NCI-H748 treated with DMSO at 0.1 percent for 48 hours (cell line): Measurements from ENCODE around the gene SHKBP1.

ENCODE experiments used
- DNase-seq: peaks from one replicate; lab custom pipeline; 2025; lab: John Stamatoyannopoulos, UW

SHKBP1 gene

DNA sequence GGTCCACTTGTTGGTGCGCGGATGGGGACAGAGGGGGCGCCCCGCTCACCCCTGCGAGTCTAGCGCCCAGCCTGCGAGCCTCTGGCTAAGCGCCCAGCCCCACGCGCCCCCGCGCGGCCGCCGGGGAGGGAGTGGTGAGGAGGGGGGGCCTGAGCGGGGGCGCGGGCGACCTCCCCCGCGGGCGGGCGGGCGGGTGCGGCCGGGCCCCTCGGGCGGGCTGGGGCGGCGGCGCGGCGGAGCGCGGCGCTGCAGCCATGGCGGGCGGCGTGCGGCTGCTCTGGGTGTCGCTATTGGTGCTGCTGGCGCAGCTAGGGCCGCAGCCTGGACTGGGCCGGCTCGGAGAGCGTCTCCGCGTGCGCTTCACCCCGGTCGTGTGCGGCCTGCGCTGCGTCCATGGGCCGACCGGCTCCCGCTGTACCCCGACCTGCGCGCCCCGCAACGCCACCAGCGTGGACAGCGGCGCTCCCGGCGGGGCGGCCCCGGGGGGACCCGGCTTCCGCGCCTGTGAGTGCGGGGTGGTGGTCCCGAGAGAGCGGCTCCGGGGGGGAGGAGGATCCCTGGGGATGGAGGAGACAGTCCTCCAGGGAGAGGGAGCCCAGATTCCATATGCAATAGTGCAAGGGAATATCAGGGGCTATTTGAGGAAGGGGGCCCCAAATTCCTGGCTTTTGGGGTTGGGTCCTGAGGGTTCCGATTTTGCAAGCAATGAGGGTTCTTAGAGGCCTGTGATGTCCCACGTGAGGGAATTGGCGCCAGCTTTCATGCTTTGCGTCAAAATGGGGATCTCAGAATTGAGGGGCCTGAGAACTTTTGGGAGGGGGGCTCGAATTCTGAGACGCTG is 24.7 kb downstream of the SHKBP1 start, which contains the start of gene LTBP4:
Gene LTBP4, plus strand, starts transcription at position 236 of the 841 bp plus-strand sequence. Its CDS starts 19 bp downstream, at position 255.
- peak; percentile 20 for DNase-seq

GRCh38 chr19:40603071-40603388 is 26.4 kb downstream of the SHKBP1 start:
- no peak for DNase-seq

DNA sequence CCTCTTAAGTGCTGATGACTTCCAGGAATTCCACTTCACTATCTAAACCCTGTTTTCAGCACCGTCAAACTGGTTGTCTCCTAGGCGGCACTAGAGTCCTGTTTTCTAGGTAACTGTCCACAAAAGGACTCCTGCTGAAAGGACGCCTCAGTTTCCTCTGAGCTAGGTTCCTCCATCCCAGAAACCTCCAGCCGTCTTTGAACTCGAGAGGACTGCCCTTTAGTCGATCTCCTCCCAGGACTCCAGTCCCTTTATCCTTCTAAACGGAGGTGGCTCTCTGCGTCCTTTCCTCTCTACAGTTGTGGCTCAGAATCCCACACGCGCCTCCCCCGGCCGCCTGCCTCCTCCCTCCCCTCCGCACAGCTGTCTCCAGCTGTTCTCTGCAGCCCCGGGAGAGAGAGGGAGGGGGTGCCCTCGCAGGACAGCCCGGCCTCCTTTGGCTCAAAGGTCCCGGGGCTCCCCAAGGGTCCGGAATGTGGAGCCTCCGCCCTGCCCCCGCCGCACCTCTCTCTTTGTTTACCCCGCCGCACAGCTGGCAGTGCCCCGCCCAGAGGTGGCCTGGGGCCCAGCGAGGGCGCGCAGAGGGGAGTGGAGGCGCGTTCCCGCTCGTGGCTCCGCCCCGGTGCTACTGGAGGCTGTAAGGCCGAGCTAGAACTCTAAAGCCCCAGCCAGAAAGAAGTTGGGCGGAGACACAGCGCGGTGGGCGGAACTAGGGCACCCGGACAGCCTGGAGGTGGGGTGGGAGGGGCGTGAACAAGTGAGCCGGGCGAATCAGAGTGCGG is 26.9 kb downstream of the SHKBP1 start:
- peak; percentile 99 for DNase-seq

DNA sequence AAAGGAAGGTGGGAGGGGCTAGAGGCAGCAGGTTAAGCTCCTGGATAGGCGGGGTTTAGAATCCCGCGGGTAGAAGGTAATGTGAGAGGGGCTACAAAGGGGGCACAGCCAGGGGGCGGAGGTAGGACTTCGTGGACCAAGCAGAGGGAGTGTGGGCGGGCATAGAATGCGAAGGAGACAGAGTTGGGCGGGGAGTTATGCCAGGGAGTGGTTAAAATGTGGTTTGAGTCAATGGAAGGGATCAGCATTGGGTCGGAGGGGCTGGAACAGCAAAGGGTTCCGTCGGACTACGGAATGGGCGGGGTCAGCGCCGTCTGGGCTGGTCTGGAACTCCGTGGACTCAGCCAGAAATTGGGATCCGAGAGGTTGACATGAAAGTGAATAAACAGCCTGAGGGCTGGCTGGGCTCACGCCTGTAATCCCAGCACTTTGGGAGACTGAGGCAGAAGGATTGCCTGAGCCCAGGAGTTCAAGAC is 27.5 kb downstream of the SHKBP1 start:
- no peak for DNase-seq

DNA sequence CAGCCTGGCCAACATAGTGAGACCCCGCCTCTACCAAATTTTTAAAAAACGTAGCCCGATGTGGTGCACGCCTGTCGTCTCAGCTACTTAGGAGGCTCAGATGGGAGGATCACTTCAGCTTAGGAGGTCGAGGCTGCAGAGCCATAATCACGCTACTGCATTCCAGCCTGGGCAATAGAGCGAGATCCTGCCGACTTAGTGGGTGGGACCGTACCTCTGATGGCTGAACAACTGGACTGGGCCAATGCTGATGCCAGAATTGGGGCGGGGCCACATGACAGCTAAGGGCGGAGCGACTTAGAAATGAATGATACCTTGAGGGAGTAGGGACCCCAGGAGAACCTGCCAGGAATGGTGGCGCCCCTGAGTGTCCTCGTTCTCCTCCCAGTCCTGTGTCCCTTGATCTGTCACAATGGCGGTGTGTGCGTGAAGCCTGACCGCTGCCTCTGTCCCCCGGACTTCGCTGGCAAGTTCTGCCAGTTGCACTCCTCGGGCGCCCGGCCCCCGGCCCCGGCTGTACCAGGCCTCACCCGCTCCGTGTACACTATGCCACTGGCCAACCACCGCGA is 28.1 kb downstream of the SHKBP1 start:
- no peak for DNase-seq

- DNase-seq: peak; percentile 72
These were observed 28.7 kb downstream of the SHKBP1 start for GRCh38 chr19:40605216-40605971.

DNA sequence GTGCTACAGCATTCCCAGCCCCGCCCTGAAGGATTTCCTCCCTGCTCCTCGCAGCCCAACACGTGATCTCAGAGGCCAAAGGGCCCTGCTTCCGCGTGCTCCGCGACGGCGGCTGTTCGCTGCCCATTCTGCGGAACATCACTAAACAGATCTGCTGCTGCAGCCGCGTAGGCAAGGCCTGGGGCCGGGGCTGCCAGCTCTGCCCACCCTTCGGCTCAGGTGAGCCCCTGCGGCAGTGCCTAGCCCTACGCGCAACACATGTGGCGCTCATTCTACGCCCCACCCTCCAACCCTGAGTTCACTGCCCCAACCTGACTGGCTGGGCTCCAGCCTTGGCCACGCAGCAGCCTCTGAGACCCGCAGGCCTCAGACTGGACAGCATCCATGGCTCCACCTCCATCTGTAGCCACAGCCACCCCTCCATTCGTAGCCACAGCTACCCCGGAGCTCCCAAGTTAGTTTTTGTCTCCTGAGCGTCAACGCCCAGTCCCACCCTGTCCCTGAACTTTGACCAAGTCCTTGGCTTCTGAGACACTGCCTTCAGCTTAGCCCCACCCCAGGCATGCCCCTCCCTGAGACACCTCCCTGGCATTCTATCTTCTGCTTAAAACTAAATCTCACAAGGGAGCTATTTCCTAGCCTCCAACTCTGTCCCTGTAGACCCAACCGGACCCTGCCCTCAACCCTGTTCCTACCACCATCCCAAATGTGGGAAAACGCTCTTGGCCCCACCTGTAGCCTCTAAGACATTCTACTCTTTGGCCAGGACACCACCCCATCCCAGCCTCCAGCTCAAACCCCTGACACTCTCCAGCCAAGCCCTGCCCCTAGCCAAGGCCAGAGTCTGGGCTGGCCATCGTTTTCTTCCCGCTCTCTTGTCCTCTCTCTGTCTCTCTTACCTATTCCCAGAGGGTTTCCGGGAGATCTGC is 30.9 kb downstream of the SHKBP1 start:
- DNase-seq: no peak

DNA sequence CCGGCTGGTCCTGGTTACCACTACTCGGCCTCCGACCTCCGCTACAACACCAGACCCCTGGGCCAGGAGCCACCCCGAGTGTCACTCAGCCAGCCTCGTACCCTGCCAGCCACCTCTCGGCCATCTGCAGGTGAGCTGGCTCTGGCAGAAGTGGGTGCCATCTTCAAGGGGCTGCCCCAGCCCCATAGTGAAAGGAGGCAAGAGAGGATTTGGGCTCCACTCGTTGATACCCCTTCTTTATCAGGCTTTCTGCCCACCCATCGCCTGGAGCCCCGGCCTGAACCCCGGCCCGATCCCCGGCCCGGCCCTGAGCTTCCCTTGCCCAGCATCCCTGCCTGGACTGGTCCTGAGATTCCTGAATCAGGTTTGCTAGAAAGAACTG is 31.6 kb downstream of the SHKBP1 start:
- no peak for DNase-seq

DNA sequence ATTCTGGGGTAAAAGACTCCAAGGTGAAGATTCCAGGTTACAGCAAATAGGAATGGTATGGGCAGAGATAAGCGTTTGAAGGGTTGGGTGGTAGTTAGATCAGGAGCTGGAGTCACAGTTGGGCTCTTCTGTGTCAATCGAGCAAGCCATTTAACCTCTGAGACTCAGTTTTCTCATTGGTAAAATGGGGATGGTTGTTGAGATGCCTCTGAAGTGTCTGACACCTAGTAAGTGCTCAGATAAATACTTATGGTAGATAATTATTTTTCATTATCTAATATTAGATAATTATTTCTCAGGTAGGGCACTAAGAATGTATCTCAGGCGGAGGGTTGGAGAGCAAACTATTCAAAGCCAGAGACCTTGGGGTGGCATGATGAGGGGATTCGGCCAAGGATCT is 32.3 kb downstream of the SHKBP1 start:
- DNase-seq: no peak

DNA sequence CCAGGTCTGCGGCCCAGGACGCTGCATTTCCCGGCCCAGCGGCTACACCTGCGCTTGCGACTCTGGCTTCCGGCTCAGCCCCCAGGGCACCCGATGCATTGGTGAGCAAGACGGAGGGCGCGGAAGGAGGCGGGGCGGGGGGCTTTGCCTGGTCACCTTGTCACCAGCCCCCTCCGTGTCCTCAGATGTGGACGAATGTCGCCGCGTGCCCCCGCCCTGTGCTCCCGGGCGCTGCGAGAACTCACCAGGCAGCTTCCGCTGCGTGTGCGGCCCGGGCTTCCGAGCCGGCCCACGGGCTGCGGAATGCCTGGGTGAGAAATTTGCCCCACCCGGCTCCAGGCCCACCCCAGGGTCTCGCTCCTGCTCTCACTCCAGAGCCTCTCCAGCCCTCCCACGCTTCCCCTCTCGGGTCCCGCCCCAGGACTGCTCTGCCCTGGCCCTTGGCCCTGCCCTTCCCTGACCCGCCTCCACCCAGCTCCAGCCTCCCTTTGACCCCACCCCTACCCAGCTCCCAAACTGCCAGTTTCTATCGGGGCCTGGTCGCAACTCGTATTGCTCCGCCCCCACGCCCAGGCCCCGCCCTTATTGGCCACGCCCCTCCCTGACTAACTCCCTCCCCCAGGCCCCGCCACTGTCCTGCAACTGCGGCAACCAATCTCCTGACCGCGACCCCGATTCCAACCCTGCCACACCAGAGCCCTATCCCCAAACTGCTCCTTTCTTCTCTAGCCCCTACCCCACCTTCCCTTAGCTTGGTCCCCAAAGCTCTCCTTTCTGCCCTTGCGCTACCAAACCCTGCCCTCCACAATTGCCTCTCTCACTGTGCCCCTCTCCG is 33.1 kb downstream of the SHKBP1 start:
- no peak for DNase-seq

GRCh38 chr19:40610396-40611064 is 33.9 kb downstream of the SHKBP1 start:
- DNase-seq: no peak

DNA sequence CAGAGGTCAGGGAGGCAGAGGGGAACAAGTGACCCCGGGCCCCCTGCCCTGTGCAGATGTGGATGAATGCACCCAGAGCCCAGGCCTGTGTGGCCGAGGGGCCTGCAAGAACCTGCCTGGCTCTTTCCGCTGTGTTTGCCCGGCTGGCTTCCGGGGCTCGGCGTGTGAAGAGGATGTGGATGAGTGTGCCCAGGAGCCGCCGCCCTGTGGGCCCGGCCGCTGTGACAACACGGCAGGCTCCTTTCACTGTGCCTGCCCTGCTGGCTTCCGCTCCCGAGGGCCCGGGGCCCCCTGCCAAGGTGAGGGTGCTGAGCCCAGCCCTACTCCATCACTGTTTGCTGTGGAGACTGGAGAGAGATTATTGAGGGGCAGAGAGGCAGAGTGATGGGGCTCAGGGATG is 34.4 kb downstream of the SHKBP1 start:
- no peak for DNase-seq

DNA sequence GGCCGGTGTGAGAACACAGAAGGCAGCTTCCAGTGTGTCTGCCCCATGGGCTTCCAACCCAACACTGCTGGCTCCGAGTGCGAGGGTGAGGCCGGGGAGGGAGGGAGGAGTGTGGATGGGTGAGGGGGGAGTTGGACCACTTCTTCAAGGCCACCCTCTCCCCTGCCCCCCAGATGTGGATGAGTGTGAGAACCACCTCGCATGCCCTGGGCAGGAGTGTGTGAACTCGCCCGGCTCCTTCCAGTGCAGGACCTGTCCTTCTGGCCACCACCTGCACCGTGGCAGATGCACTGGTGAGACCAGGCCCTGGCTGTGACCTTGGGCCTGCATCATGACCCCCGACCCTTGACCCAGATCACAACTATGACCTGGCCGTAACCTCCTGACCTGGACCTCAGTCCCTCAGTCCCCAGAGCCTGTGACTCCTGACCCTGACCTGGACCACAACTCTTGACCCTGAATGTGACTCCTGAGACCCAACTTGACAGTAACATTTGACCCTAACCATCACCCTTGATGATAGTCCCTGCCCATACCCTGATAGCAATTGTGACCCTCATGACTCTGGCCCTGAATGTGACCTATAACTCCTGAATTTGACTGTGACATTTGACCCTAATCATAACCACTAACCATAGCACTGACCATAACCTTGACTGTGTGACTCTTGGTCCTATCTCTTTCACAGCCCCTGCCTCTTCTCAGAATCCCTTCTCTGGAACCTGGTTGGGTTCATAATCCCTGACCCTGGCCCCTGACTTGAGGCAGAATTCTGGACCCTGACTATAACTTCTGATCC is 35.4 kb downstream of the SHKBP1 start:
- DNase-seq: no peak

GRCh38 chr19:40612831-40613689 is 36.4 kb downstream of the SHKBP1 start:
- no peak for DNase-seq

- peak; percentile 83 for DNase-seq
These were observed 37.3 kb downstream of the SHKBP1 start for GRCh38 chr19:40613690-40614621.

DNA sequence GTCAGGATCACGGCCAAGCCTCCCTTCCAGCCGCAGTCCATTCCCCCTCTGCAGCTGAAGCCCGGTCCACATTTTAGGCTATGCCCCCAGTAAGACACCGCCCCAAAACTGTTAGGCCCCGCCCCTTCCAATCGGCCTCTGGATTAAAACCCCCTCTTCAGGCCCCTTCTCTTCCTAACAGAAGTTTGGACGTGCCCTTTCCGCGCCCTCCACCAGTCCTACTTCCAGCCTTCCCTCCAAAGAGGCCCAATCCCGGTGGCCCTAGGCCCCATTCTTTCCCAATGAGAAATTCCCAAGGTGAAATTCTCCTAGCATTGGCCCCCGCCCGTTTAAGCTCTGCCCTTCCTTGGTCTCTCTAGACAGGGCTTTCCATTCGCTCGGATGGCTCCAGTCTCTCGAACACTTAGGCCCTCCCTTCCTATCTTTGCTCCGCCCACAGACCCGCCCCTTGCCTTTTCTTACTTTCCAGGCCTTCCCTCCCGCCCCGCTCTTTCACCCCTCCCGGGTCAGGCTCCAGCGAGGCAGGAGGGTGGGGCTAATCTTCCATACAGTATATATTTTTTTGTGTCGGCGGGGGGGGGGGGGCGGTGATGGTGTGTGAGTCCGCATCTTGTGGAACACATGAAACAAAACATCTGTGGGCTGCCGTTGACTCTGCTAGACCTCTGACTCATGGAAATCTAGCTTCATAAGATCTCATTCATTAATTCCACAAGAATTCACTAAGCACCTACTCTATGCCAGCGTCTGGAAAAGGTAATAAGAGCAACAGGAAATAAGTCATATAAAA is 38.1 kb downstream of the SHKBP1 start:
- DNase-seq: no peak
